IMR-90 (cell line): ENCODE results near the gene SAMD8. TPM values are rescaled to one million over a fixed set of nuclear protein-coding genes. Genes with fewer than 3 reads are reported as not detected.

Experiments used
- ATAC-seq: fragments of 200-7000 bp; cut with Tn5 transposase; 2 replicates; pipeline ENCODE4 v1.9.1; 2020; ENCODE audit warnings: low read depth, mild to moderate bottlenecking, moderate library complexity
- BruUV-seq: library from RNA; stranded (reverse); fragments of 400-500 nt; replicated peaks from 2 replicates; lab custom pipeline; 2021; lab: Mats Ljungman, UMichigan
- CTCF ChIA-PET: fragments of 300-600 bp; formaldehyde crosslinking; extraction: SDS; loops from one replicate; lab custom pipeline; 2021; ENCODE audit warnings: antibody characterized with exemption; lab: Yijun Ruan, JAX
- POLR2A ChIA-PET: fragments of 300-600 bp; sonication (Branson Sonifier 250); formaldehyde crosslinking; loops from one replicate; lab custom pipeline; 2022; ENCODE audit warnings: antibody characterized with exemption; ENCODE audit not compliant: unreplicated experiment; lab: Charles Lee
- DNase-seq: peaks from one replicate; pipeline ENCODE4 v3.0.0; 2013
- H2AFZ ChIP-seq: replicated peaks from 2 replicates; pipeline ENCODE3; 2013; ENCODE audit warnings: low read length, mild to moderate bottlenecking; ENCODE audit not compliant: poor library complexity
- H2AK5ac ChIP-seq: 2 replicates; pipeline ENCODE4 v1.6.1; 2013; ENCODE audit warnings: low read depth, low read length, inconsistent platforms
- H2AK9ac ChIP-seq: replicated peaks from 2 replicates; pipeline ENCODE3; 2013; ENCODE audit warnings: mild to moderate bottlenecking, low read depth, low read length, moderate library complexity; ENCODE audit not compliant: poor library complexity
- H2BK120ac ChIP-seq: 2 replicates; pipeline ENCODE4 v1.6.1; 2013; ENCODE audit warnings: low read depth, low read length, inconsistent platforms
- H2BK15ac ChIP-seq: 3 replicates; pipeline ENCODE4 v1.6.1; 2013; ENCODE audit warnings: low read depth, low read length, inconsistent platforms
- H2BK20ac ChIP-seq: 2 replicates; pipeline ENCODE4 v1.6.1; 2013; ENCODE audit warnings: low read depth, mild to moderate bottlenecking, inconsistent platforms, low read length, moderate library complexity
- H2BK5ac ChIP-seq: 2 replicates; pipeline ENCODE4 v1.6.1; 2013; ENCODE audit warnings: mild to moderate bottlenecking, low read depth, low read length, inconsistent platforms; ENCODE audit not compliant: poor library complexity, severe bottlenecking
- H3K14ac ChIP-seq: replicated peaks from 2 replicates; pipeline ENCODE4 v1.6.1; 2013; ENCODE audit warnings: low read depth, low read length, inconsistent platforms
- H3K18ac ChIP-seq: 2 replicates; pipeline ENCODE4 v1.6.1; 2013; ENCODE audit warnings: low read depth, low read length, control low read depth
- H3K23ac ChIP-seq: 2 replicates; pipeline ENCODE4 v1.6.1; 2013; ENCODE audit warnings: low read depth, low read length, inconsistent platforms
- H3K27ac ChIP-seq: 2 replicates; pipeline ENCODE4 v1.5.1; 2013; ENCODE audit warnings: mild to moderate bottlenecking, control low read depth, low read length; ENCODE audit not compliant: insufficient read depth
- H3K27me3 ChIP-seq: 2 replicates; pipeline ENCODE4 v1.6.1; 2013; ENCODE audit warnings: low read length; ENCODE audit not compliant: control insufficient read depth, insufficient read depth
- H3K36me3 ChIP-seq: 2 replicates; pipeline ENCODE4 v1.6.1; 2013; ENCODE audit warnings: low read length, mixed read lengths; ENCODE audit not compliant: control insufficient read depth, insufficient read depth
- H3K4ac ChIP-seq: 2 replicates; pipeline ENCODE4 v1.6.1; 2013; ENCODE audit warnings: low read depth, low read length, inconsistent platforms
- H3K4me1 ChIP-seq: 2 replicates; pipeline ENCODE4 v1.6.1; 2013; ENCODE audit warnings: low read length, mixed read lengths; ENCODE audit not compliant: control insufficient read depth, insufficient read depth
- H3K4me2 ChIP-seq: 2 replicates; pipeline ENCODE4 v1.6.1; 2013; ENCODE audit warnings: low read depth, mild to moderate bottlenecking, control low read depth, low read length, moderate library complexity
- H3K4me3 ChIP-seq: 2 replicates; pipeline ENCODE4 v1.5.1; 2013; ENCODE audit warnings: low read depth, mild to moderate bottlenecking, control low read depth, low read length, moderate library complexity; ENCODE audit not compliant: insufficient read depth
- H3K56ac ChIP-seq: 2 replicates; pipeline ENCODE4 v1.6.1; 2013; ENCODE audit warnings: low read length, inconsistent platforms; ENCODE audit not compliant: insufficient read depth; ENCODE audit errors: extremely low read depth
- H3K79me1 ChIP-seq, 2 experiments: 2 replicates each; pipeline ENCODE4 v1.6.1; 2013; ENCODE audit warnings: low read length in 2 of 2, inconsistent platforms in 1 of 2, low read depth in 1 of 2
- H3K9ac ChIP-seq: 2 replicates; pipeline ENCODE4 v1.6.1; 2013; ENCODE audit warnings: low read depth, low read length, control low read depth
- H3K9me1 ChIP-seq: 2 replicates; pipeline ENCODE4 v1.6.1; 2013; ENCODE audit warnings: low read length, inconsistent platforms; ENCODE audit not compliant: insufficient read depth
- H3K9me3 ChIP-seq: 2 replicates; pipeline ENCODE4 v1.6.1; 2013; ENCODE audit warnings: low read length; ENCODE audit not compliant: control insufficient read depth, insufficient read depth
- H4K20me1 ChIP-seq: 2 replicates; pipeline ENCODE4 v1.6.1; 2013; ENCODE audit warnings: low read length, inconsistent platforms; ENCODE audit not compliant: insufficient read depth
- H4K5ac ChIP-seq: 2 replicates; pipeline ENCODE4 v1.6.1; 2013; ENCODE audit warnings: mild to moderate bottlenecking, low read depth, low read length, control low read depth
- H4K8ac ChIP-seq, 2 experiments: 2 replicates each; pipeline ENCODE4 v1.6.1; 2013; ENCODE audit warnings: low read depth in 2 of 2, low read length in 2 of 2, control low read depth in 1 of 2, inconsistent platforms in 1 of 2
- H4K91ac ChIP-seq: 2 replicates; pipeline ENCODE4 v1.6.1; 2013; ENCODE audit warnings: low read depth, low read length, inconsistent platforms; ENCODE audit not compliant: insufficient read depth
- MAZ ChIP-seq: IDR thresholded peaks from 2 replicates; pipeline ENCODE4 v1.6.1; 2012; ENCODE audit warnings: low read depth, mild to moderate bottlenecking, low read length, improper control_type of control experiment, moderate library complexity, borderline replicate concordance
- MXI1 ChIP-seq: IDR thresholded peaks from 2 replicates; pipeline ENCODE4 v1.6.1; 2012; ENCODE audit warnings: low read depth, mild to moderate bottlenecking, low read length, moderate library complexity, borderline replicate concordance
- RCOR1 ChIP-seq: IDR thresholded peaks from 2 replicates; pipeline ENCODE4 v1.6.1; 2012; ENCODE audit warnings: mild to moderate bottlenecking, low read length, improper control_type of control experiment; ENCODE audit not compliant: insufficient replicate concordance
- WGBS, 2 experiments: methylation state at CpG; one replicate each; pipeline versions ENCODE4 v1.1.5 to v1.1.7; 2013; ENCODE audit warnings: missing lambda C conversion rate in 2 of 2; ENCODE audit not compliant: insufficient read length in 1 of 2; ENCODE audit errors: extremely low coverage in 2 of 2; 5-methylcytosine and 5-hydroxymethylcytosine counted together
- dilution Hi-C: fragments of 300-500 bp; cut with HindIII; formaldehyde crosslinking; loops from one replicate; pipeline ENCODE4 v1.14.3; 2018; ENCODE audit warnings: low sequenced_read_pairs; ENCODE audit not compliant: unreplicated experiment
- in situ Hi-C: fragments of 300-500 bp; cut with MboI; formaldehyde crosslinking; loops from 3 replicates; pipeline ENCODE4 v1.14.3; 2019; ENCODE audit warnings: low sequenced_read_pairs, inconsistent platforms, mixed read lengths
- intact Hi-C: fragments of 100-400 bp; cut with micrococcal nuclease; formaldehyde crosslinking; loops from 2 replicates; pipeline ENCODE4 v1.10.0; 2022
- polyA plus RNA-seq, 3 experiments: library from polyadenylated mRNA; depleted of rRNA; stranded (reverse); fragments of >200 nt; gene quantifications; 2 replicates each; pipeline ENCODE4 v1.2.3, GENCODE V29; 2012; ENCODE audit warnings: low replicate concordance in 1 of 3
- total RNA-seq: library from RNA; depleted of rRNA; stranded (reverse); fragments of >200 nt; gene quantifications from 2 replicates; pipeline ENCODE4 v1.2.3, GENCODE V29; 2012

Gene SAMD8
- total and polyA plus RNA-seq, 2 of the 4 experiments (the other 2 are of a cell fraction) = 10.1 to 28.7 TPM

- Histone ChIP-seq H3K4me3 (no peak overlapping the region), H2BK20ac (no peak overlapping the region), H2AK9ac (peak overlapping the region; percentile 53), H3K4me2 (no peak overlapping the region), H3K23ac (no peak overlapping the region; the same call in 1 of the 2 replicates), H3K9ac (no peak overlapping the region), H3K4ac (no peak overlapping the region), H2AFZ (no peak overlapping the region), H4K91ac (no peak overlapping the region), H3K36me3 (peaks cover 15% of the 10 kb centered on the region), H4K5ac (no peak overlapping the region), H3K27me3 (no peaks in the 10 kb centered on the region), H3K27ac (no peak overlapping the region), H3K14ac (no peak overlapping the region), H2AK5ac (no peak overlapping the region), H2BK120ac (no peak overlapping the region), H3K79me1 (peaks cover 30 to 78% of the 10 kb centered on the region in 2 experiments), H3K4me1 (peaks cover 11% of the 10 kb centered on the region), H3K18ac (no peak overlapping the region), H3K9me1 (peaks cover 9% of the 10 kb centered on the region), H4K20me1 (peaks cover 37% of the 10 kb centered on the region), H4K8ac (no peak overlapping the region; a peak in 1 of 4 replicates), H3K9me3 (no peaks in the 10 kb centered on the region), H2BK5ac (no peak overlapping the region), H2BK15ac (no peak overlapping the region), H3K56ac (no peak overlapping the region)
- no peak for TF ChIP-seq MXI1
- TF ChIP-seq MAZ = no peak
- TF ChIP-seq RCOR1 = no peak
- ChIA-PET POLR2A (no interaction called here), CTCF (interaction anchor here (0.9 kb wide), 1 partner anchor 9 kb away, joined by 3 read pairs; no protein-coding TSS in a partner anchor)
- BruUV-seq = no TSS peak
- WGBS, 2 experiments = no CpG with 5 or more reads among the region's 4 CpGs
- DNase-seq (no peak), ATAC-seq (no peak)
- intact Hi-C loops = no loop called here
- in situ Hi-C loops = no loop called here
- dilution Hi-C loops = no loop called here
Measured at GRCh38 chr10:75123088-75123682, 11.7 kb downstream of the SAMD8 start.
